Heart left ventricle (tissue), 16 donors: ENCODE results near the gene VDR. TPM values are rescaled to one million over a fixed set of nuclear protein-coding genes. Genes with fewer than 3 reads are reported as not detected.

Experiments
- ATAC-seq, 4 donors: fragments of 200-7000 bp; cut with Tn5 transposase; one replicate each; pipeline ENCODE4 v1.9.1; 2020 to 2022; ENCODE audit warnings: moderate library complexity in 4 of 4, mild to moderate bottlenecking in 3 of 4, moderate number of reproducible peaks in 1 of 4
- DNase-seq, 5 donors: peaks; one replicate each; pipeline ENCODE4 v3.0.0-alpha.2; 2020
- H3K27ac ChIP-seq, 12 donors: fragments of 200-600 bp; sonication (generic) in 4 of 12; one replicate each; pipeline versions ENCODE4 v1.5.0 to v1.8.0; 2016 to 2022; ENCODE audit warnings: mild to moderate bottlenecking in 2 of 12
- H3K27me3 ChIP-seq, 9 donors: fragments of 200-600 bp; sonication (generic) in 2 of 9; one replicate each; pipeline versions ENCODE4 v1.5.1 to v1.8.0; 2016 to 2022; ENCODE audit warnings: mild to moderate bottlenecking in 3 of 9
- H3K36me3 ChIP-seq, 9 donors: fragments of 200-600 bp; sonication (generic) in 2 of 9; one replicate each; pipeline versions ENCODE4 v1.5.0 to v1.8.0; 2018 to 2022; ENCODE audit warnings: mild to moderate bottlenecking in 2 of 9
- H3K4me1 ChIP-seq, 12 donors: fragments of 200-600 bp; sonication (generic) in 4 of 12; one replicate each; pipeline versions ENCODE4 v1.5.0 to v1.8.0; 2016 to 2022; ENCODE audit warnings: mild to moderate bottlenecking in 3 of 12
- H3K4me3 ChIP-seq, 12 donors: fragments of 200-600 bp; sonication (generic) in 4 of 12; one replicate each; pipeline versions ENCODE4 v1.5.0 to v1.8.0; 2017 to 2022; ENCODE audit warnings: mild to moderate bottlenecking in 9 of 12, moderate library complexity in 4 of 12
- H3K9me3 ChIP-seq, 12 donors: fragments of 200-600 bp; sonication (generic) in 4 of 12; one replicate each; pipeline versions ENCODE4 v1.5.0 to v1.8.0; 2016 to 2022; ENCODE audit warnings: mild to moderate bottlenecking in 1 of 12
- CTCF ChIP-seq, 12 donors: fragments of 200-600 bp; sonication (generic) in 4 of 12; IDR thresholded peaks; one replicate each; pipeline versions ENCODE4 v1.5.0 to v1.8.0; 2018 to 2022; ENCODE audit warnings: antibody characterized with exemption in 12 of 12, mild to moderate bottlenecking in 5 of 12
- POLR2A ChIP-seq, 2 donors: fragments of 450-650 bp; IDR thresholded peaks; one replicate each; pipeline ENCODE4 v1.6.1; 2017; ENCODE audit warnings: antibody characterized with exemption in 2 of 2, mild to moderate bottlenecking in 2 of 2, moderate library complexity in 2 of 2
- WGBS, 4 donors: extraction: QIAGEN DNeasy Blood & Tissue Kit in 2 of 4; methylation state at CpG; one replicate each; pipeline versions ENCODE4 v1.1.5 to v1.1.7; 2013 to 2018; 5-methylcytosine and 5-hydroxymethylcytosine counted together
- intact Hi-C, 10 donors: fragments of 100-400 bp; cut with DNase I; formaldehyde crosslinking; loops; one replicate each; pipeline versions ENCODE4 v1.11.1 to v1.14.2; 2022
- polyA plus RNA-seq, 2 donors: library from polyadenylated mRNA; stranded (reverse); fragments of 200-250 nt; gene quantifications; one replicate each; pipeline ENCODE4 v1.2.3, GENCODE V29; 2013
- total RNA-seq, 9 donors: library from RNA; depleted of rRNA in 2 of 9; stranded (reverse); fragments of >200 nt in 2 of 9; fragmentation: NEBNext Ultra II Directional in 3 of 9; extraction: Animal tissue kit (Norgen Biotek cat#: 25700) in 3 of 9; gene quantifications; one replicate each; pipeline versions ENCODE4 v1.1.0 to v1.2.4, GENCODE V29; 2016 to 2023
- donor health status: ischemic (EF 13 %, LVEDD 7.1; RV severe dilation, severe dysfunction).
- donor health status: healthy with polysubstance abuse.
- donor health status: DM: no; HTN: yes; CAD: no.
- donor health status: DM: no; HTN: no; CAD: no.
- donor health status: ischemic (EF 25% LVEDD 6.9; RV normal size, moderate dysfunction).
- donor health status: ischemic (EF 25% LVEDD 5.7; RV mildly dilated, moderate dysfunction).
- donor health status: healthy.
- donor health status: DM: yes; HTN: yes; CAD: no.
- donor health status: ischemic (EF 35%, LVEDD 5.7; RV mildly dilated, moderate dysfunction).
- donor health status: nonischemic (EF 11% LVEDD 7.7; RV severe dilation, severe dysfunction).
- donor health status: DM: yes; HTN: yes; CAD: no.
- donor health status: PGD.
- donor health status: ischemic (EF 29% LVEDD 5.4; RV normal size, mild dysfunction).
- donor health status: nonischemic (EF 23%, LVEDD 6.1; RV moderate dilation, normal function).

Gene VDR
- total and polyA plus RNA-seq, 11 donors = 0.15 to 4.3 (median 0.63) TPM

DNA sequence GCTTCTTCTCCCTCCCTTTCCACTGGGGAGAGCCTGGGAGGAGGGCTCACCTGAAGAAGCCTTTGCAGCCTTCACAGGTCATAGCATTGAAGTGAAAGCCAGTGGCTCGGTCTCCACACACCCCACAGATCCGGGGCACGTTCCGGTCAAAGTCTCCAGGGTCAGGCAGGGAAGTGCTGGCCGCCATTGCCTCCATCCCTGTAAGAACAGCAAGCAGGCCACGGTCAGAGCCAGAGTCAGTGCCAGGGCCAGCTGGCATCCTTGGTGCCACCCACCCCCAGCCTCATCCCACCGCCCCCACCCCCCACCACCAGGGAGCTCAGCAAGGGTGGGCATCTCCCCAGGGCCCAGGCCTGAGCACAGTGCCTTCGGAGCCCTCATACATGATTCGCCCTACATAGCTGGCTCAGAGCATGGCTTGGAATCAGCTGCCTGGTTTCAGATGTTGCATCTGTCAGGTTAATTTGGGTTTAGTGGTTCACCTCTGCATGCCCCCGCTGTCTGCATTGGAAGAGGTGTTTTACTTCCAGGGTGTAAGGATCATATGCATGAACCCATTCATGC is 25.8 kb downstream of the VDR start:
- no peak for DNase-seq
- no peaks in the 10 kb centered on the region for H3K9me3 ChIP-seq
- ATAC-seq = no peak
- peaks cover 0 to 10% (median 0%) of the 10 kb centered on the region in 9 donors for H3K36me3 ChIP-seq
- WGBS, 4 donors = 90 to 97% (median 94%) methylated on average over 3 to 10 of the region's 10 CpGs
- intact Hi-C loops = no loop called here
- no peak for TF ChIP-seq CTCF (IDR thresholded peaks at IDR 0.05)
- TF ChIP-seq POLR2A (IDR thresholded peaks at IDR 0.05) = no peak
- H3K4me1 ChIP-seq = peaks cover 0 to 19% (median 0%) of the 10 kb centered on the region in 12 donors
- no peaks in the 10 kb centered on the region for H3K27me3 ChIP-seq
- H3K27ac ChIP-seq = no peak overlapping the region
- no peak overlapping the region for H3K4me3 ChIP-seq

DNA sequence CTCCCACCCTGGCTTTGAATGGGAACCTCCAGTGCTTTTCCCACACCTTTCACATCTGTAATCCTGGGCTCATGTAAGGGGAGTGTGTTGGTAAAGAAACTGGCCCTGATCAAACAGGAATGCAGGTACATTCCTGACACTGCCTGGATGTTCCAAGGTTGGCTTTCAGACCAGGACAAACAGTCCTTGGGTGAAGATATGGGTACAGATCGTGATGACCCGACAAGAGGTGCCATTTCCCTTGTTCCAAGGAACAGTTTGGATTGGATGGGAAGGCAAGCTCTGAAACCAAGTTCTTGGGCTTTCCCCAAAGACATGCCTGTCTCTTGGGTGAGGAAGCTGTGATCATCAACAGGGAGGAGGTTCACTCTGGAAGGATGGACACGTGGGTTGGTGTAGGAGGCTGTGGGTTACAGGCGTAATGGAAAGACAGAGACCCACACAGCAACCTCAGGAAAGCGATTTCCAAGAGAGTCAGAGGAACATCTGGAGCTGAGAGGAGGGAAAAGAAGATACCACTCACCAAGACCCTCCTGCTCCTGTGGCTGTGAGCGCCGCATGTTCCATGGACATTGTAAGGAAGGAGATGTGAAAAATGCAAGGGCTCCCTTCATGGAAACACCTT is 26.4 kb downstream of the VDR start:
- Histone ChIP-seq H3K27ac (no peak overlapping the region), H3K36me3 (peaks cover 0 to 10% (median 0%) of the 10 kb centered on the region in 9 donors), H3K9me3 (no peaks in the 10 kb centered on the region), H3K27me3 (no peaks in the 10 kb centered on the region), H3K4me3 (no peak overlapping the region), H3K4me1 (peaks cover 0 to 14% (median 0%) of the 10 kb centered on the region in 12 donors)
- no peak for TF ChIP-seq POLR2A (IDR thresholded peaks at IDR 0.05)
- no peak for TF ChIP-seq CTCF (IDR thresholded peaks at IDR 0.05)
- ATAC-seq (no peak), DNase-seq (no peak)
- intact Hi-C loops = no loop called here
- WGBS, 4 donors = 90 to 96% (median 94%) methylated on average over 7 of the region's 7 CpGs

GRCh38 chr12:47877081-47877480 is 27.7 kb downstream of the VDR start:
- ATAC-seq = no peak
- TF ChIP-seq CTCF (IDR thresholded peaks at IDR 0.05) (no peak), POLR2A (IDR thresholded peaks at IDR 0.05) (no peak)
- Histone ChIP-seq H3K4me3 (no peak overlapping the region), H3K27me3 (no peaks in the 10 kb centered on the region), H3K4me1 (peaks cover 0 to 2% (median 0%) of the 10 kb centered on the region in 12 donors), H3K27ac (no peak overlapping the region), H3K9me3 (no peaks in the 10 kb centered on the region), H3K36me3 (peaks cover 0 to 10% (median 0%) of the 10 kb centered on the region in 9 donors)
- WGBS, 4 donors = 80 to 90% (median 87%) methylated on average over 4 of the region's 4 CpGs
- DNase-seq = no peak
- intact Hi-C loops = no loop called here

DNA sequence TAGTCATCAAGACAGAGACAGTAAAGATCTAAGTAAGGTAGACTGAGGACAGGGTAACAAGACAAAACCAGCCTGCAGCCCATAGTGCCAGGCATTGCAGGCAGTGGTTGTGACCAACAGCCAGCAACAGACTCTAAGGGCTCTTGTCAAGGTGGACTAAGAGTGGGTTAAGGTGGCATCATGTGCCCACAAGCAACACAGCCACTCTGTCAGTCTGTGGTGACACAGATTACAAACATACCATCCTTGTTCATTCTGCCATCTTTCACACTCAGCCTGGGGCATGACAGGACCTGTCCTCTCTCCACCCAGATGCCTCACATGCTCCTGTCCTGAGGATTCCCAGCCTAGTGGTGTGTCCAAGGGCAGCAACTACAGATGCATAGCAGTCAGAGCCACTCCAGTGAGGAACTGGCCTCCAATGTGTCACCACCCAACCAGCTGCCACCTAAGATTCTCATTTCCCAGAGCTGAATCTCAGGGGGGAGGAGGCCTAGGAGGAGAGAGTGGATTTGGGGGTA is 28.3 kb downstream of the VDR start:
- intact Hi-C loops = no loop called here
- no peak overlapping the region for H3K27ac ChIP-seq
- peak in 1 of 4 donors; percentile 32 for ATAC-seq
- TF ChIP-seq CTCF (IDR thresholded peaks at IDR 0.05) (no peak), POLR2A (IDR thresholded peaks at IDR 0.05) (no peak)
- H3K4me3 ChIP-seq = no peak overlapping the region
- peaks cover 0 to 5% (median 0%) of the 10 kb centered on the region in 12 donors for H3K4me1 ChIP-seq
- no peak for DNase-seq
- no peaks in the 10 kb centered on the region for H3K9me3 ChIP-seq
- H3K36me3 ChIP-seq = peaks cover 0 to 10% (median 0%) of the 10 kb centered on the region in 9 donors
- H3K27me3 ChIP-seq = no peaks in the 10 kb centered on the region
